Measurements from ENCODE around the gene TRPC1.

DNA sequence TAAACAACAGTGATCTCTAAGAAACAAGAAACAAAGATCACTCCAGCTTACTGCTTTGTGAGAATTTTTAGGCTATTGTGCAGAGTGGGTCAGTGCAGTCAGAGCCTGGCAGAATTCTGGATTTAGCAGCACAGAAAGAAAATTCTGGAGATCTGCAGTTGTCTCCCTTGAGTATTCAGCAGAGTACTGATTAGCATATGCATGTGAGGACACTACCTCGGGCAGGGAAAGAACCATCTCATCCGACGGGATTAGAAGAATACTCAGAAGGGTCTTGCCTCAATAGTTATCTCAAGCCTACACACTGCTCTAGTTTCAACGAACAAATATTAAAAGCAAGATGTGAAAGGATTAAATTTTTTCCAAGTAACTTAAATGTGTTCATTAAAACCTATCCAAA is 70.7 kb downstream of the TRPC1 start:
- TF ChIP-seq POLR2A (IDR thresholded peaks at IDR 0.05) (no peak), CTCF (IDR thresholded peaks at IDR 0.05) (no peak)
